Stimulated activated CD8-positive, alpha-beta memory T cell treated with anti-CD3 and anti-CD28 coated beads, Interleukin-7, amount 100 ng/mL, for 48 hours (primary cell): Measurements from ENCODE around the gene IGSF23.

Source experiments
- DNase-seq, 2 donors: peaks; one replicate each; pipeline ENCODE4 v3.0.0-alpha.2; 2020; ENCODE audit warnings: low read depth in 1 of 2; ENCODE audit errors: extremely low read depth in 1 of 2

Gene IGSF23

DNA sequence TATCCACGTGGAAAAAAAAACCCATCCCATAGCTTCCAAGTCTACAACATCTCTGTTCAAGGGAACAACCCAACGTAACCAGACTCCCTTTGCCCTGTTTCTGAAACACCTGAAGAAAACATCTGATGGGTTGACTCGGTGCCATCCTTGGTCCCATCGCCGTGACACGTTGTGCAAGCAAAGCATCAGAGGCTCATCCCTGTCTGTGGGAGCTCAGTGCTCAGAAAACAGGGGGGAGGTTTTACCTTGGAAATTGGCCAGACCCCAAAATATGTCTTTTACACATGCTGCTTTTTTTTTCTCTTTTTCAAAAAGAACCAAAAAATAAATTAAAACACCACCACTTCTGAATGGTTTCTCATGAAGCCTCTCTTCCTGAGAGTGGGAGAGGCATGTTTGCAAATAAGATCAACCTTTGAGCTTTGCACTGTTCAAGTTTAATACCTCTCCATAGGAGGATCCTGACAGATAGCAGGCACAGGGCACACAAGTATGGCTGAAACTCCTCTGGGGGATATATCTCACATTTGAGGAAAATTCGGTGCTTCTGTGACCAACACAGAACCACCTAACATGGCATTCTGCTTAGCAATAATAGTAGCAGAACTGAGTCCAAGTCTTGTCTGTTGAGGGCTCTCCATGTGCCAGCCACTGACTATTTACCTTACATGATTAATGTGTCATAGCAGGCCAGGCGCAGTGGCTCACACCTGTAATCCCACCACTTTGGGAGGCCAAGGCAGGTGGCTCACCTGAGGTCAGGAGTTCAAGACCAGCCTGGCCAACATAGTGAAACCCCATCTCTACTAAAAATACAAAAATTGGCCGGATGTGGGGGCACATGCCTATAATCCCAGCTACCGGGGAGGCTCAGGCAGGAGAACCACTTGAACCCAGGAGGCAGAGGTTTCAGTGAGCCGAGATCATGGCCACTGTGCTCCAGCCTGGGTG lies 23.4 kb downstream of the IGSF23 start:
- no peak for DNase-seq

GRCh38 chr19:44637390-44637764 lies 24.0 kb downstream of the IGSF23 start:
- no peak for DNase-seq

- no peak for DNase-seq
Measured at GRCh38 chr19:44640518-44640917, 27.2 kb downstream of the IGSF23 start.

DNA sequence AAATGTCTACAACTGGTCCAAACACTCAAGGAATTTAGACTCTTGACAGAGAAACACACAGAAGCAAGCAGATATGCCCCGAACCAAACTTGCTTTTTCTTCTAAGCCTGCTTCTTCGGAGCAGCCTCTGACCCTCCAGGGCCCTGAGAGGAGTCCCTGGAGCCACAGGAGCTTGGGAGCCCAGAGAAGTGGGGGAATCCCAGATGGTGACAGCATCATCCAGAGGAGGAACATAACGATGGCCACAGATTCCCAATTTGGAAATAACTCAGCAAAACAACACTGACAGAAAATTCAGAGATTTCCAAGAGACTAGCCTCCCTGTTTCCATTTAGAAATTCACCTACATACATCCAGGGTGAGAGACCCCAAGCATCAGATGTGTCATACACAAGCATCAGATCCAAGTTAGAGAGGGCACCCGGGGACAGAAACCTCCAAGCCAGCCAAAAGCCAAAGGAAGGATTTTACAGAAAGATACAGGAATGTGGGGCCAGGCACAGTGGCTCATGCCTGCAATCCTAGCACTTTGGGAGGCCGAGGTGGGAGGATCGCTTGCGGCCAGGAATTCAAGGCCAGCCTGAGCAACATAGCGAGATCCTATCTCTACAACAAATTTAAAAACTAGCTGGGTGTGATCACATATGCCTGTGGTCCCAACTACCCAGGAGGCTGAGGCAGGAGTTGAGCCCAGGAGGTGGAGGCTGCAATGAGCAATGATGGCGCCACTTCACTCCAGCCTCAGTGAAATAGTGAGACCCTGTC lies 28.3 kb downstream of the IGSF23 start:
- no peak for DNase-seq

- no peak for DNase-seq
Measured at GRCh38 chr19:44642377-44642776, 29.0 kb downstream of the IGSF23 start.

DNA sequence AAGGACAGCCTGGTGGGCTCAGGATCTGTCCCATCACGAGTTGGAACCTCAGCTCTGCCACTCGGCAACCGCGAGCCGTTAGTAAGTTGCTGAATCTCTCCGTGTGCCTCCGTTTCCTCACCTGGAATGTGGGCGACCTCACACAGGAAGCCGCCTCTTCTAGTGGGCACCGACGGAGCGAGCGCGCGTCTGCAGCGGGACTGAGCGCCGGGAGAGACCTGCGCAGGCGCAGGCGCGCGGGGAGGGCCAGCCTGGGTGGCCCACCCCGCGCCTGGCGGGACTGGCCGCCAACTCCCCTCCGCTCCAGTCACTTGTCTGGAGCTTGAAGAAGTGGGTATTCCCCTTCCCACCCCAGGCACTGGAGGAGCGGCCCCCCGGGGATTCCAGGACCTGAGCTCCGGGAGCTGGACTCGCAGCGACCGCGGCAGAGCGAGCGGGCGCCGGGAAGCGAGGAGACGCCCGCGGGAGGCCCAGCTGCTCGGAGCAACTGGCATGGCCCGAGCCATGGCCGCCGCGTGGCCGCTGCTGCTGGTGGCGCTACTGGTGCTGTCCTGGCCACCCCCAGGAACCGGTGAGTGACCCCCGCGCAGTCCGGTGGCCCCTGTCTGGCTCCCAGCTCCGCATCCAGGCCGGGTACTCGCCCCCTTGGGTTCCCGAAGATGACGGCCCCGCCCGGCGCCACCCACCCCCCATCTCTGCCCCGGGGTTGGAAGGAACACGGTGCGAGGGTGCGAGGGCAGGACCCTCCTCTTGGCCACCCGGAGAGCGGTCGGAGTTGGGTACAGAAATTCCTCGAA lies 30.4 kb downstream of the IGSF23 start, which contains the start of gene PVR:
PVR (plus strand) TSS at position 306 of the 797 bp plus-strand sequence; CDS start at position 493, 187 bp downstream.
- DNase-seq: peak; percentile 26 to 40

DNA sequence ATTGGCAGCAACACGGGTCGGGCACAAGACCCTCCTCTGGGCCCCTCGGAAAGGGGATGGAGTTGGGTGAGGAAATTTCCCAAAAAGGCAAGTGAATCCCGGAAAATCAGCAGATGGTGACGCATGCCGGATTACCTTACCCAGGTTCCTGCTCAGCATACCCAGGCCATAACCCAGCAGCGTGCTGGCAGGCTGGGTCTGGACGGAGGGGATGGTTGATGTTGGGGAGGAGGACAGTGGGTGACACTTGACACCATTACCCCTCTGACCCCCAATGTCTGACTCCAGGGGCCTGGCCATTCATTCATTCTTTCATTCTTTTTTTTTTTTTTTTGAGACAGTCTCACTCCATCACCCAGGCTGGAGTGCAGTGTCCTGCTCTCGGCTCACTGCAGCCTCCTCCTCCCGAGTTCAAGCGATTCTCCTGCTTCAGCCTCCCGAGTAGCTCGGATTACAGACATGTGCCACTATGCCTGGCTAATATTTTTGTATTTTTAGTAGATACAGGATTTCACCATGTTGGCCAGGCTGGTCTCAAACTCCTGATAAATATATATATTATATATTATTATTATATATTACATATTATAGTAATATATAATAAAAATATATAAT lies 31.1 kb downstream of the IGSF23 start:
- no peak for DNase-seq

GRCh38 chr19:44645407-44646048 lies 32.2 kb downstream of the IGSF23 start:
- no peak for DNase-seq

- DNase-seq: no peak
Measured at GRCh38 chr19:44646049-44646416, 32.7 kb downstream of the IGSF23 start.

DNA sequence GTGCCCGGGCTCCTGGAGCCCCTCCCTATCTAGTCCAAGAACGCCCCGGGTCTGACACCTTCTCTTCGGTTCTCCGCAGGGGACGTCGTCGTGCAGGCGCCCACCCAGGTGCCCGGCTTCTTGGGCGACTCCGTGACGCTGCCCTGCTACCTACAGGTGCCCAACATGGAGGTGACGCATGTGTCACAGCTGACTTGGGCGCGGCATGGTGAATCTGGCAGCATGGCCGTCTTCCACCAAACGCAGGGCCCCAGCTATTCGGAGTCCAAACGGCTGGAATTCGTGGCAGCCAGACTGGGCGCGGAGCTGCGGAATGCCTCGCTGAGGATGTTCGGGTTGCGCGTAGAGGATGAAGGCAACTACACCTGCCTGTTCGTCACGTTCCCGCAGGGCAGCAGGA lies 33.8 kb downstream of the IGSF23 start:
- DNase-seq: no peak

GRCh38 chr19:44648631-44649251 lies 35.4 kb downstream of the IGSF23 start:
- DNase-seq: no peak

DNA sequence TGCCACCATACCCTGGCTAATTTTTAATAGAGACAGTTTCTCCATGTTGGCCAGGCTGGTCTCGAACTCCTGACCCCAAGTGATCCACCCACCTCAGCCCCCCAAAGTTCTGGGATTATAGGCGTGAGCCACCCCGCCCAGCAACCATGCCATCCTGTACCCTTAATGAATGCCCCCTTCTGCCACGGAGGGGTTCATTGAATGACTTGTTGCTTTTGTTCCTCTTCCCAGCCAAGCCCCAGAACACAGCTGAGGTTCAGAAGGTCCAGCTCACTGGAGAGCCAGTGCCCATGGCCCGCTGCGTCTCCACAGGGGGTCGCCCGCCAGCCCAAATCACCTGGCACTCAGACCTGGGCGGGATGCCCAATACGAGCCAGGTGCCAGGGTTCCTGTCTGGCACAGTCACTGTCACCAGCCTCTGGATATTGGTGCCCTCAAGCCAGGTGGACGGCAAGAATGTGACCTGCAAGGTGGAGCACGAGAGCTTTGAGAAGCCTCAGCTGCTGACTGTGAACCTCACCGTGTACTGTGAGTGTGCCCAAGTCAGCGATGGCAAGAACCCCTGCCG lies 36.3 kb downstream of the IGSF23 start:
- no peak for DNase-seq

GRCh38 chr19:44653343-44653742 lies 40.0 kb downstream of the IGSF23 start:
- DNase-seq: no peak

DNA sequence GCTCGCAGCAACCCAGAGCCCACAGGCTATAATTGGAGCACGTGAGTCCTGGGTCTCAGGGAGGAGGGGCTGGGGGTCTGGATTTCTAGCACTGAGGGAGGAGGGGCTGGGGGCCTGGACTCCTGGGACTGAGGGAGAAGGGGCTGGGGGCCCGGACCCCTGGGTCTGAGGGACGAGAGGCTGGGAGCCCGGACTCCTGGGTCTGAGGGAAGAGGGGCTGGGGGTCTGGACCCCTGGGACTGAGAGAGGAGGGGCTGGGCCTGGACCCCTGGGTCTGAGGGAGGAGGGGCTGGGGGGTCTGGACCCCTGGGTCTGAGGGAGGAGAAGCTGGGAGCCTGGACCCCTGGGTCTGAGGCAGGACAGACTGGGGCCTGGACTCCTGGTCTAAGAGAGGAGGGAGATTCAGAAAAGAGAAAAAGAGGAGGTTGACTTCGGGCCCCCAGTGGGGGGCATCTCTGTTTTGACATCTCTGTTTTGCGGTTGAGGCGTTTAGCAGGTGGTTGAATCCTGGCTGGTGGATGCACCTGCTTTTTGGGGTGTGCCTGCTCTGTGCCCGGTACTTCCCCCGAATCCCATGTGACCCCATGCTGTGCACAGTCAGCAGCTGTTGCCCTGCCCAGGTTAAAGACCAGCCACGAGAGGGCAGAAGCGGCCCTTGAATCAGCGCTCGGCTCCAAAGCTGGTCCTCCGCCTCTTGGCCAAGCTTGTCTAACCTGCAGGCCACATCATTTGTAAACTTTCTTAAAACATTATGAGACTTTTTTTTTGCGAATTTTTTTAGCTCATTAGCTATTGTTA lies 40.8 kb downstream of the IGSF23 start:
- DNase-seq: peak; percentile 43 to 65

DNA sequence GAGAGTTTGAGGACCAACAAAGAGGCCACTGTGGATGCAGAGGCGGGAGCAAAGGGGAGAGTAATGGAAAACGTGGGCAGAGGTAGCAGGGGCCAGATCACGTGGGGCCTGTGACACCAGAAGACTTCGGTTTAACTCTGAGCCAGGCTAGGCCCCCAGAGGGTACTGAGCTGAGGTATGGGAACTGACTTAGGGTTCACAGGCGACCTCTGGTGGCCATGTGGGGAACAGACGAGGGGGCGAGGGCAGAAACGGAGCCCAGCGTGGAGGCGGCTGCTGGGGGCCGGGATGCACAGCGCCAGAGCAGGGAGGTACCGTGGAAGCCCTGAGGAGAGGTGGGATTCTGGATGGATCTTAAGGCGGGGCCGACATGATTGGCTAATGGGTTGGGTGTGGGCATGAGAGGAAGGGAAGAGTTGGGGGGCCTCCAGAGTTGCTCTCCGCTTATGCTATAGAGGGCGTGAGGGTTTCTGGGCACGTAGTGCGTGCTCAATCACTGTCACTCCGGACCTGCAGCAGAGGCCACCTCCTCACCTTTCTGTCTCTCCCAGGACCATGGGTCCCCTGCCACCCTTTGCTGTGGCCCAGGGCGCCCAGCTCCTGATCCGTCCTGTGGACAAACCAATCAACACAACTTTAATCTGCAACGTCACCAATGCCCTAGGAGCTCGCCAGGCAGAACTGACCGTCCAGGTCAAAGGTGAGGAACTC lies 44.0 kb downstream of the IGSF23 start:
- peak; percentile 36 to 55 for DNase-seq

GRCh38 chr19:44658069-44658733 lies 44.8 kb downstream of the IGSF23 start:
- DNase-seq: no peak

DNA sequence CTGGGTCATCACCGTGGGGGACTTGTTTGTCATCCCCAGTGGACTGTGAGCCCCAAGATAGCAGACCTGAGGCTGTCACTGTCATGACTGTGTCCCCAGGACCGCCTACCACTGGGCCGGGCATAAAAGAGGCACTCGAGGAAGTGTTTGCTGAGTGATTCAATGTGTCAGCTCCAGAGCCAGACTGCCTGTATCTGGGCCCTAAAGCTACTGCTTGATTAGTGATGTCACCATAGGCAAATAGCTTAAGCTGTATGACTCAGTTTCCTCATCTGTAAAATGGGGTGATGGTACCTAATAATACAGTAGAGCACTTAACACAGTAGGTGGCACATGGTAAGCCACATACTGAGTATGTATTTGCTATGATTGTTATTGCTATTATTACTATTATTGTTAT lies 46.7 kb downstream of the IGSF23 start:
- DNase-seq: no peak
